Tibial nerve (tissue), 4 donors: ENCODE results near the gene MFAP3L. TPM values are rescaled to one million over a fixed set of nuclear protein-coding genes. Genes with fewer than 3 reads are reported as not detected.

Experiments
- DNase-seq, 2 donors: peaks; one replicate each; pipeline ENCODE4 v3.0.0-alpha.2; 2019; ENCODE audit warnings: low spot score in 2 of 2
- H3K27ac ChIP-seq, 4 donors: fragments of 200-600 bp; sonication (generic) in 3 of 4; one replicate each; pipeline ENCODE4 v1.5.1; 2017 to 2019; ENCODE audit warnings: mild to moderate bottlenecking in 1 of 4
- H3K27me3 ChIP-seq, 2 donors: fragments of 200-600 bp; sonication (generic) in 1 of 2; one replicate each; pipeline versions ENCODE4 v1.5.1 to v1.6.0; 2017 to 2019
- H3K36me3 ChIP-seq, 3 donors: fragments of 200-600 bp; sonication (generic); one replicate each; pipeline ENCODE4 v1.5.1; 2018 to 2019
- H3K4me1 ChIP-seq, 4 donors: fragments of 200-600 bp; sonication (generic) in 3 of 4; one replicate each; pipeline ENCODE4 v1.5.1; 2017 to 2019
- H3K4me3 ChIP-seq, 4 donors: fragments of 200-600 bp; sonication (generic) in 3 of 4; one replicate each; pipeline ENCODE4 v1.5.1; 2017 to 2019; ENCODE audit warnings: mild to moderate bottlenecking in 1 of 4, moderate library complexity in 1 of 4
- H3K9me3 ChIP-seq, 4 donors: fragments of 200-600 bp; sonication (generic) in 3 of 4; one replicate each; pipeline ENCODE4 v1.5.1; 2017 to 2019
- EP300 ChIP-seq, 2 donors: sonication (generic); formaldehyde crosslinking; IDR thresholded peaks; one replicate each; pipeline ENCODE4 v1.6.1; 2017; ENCODE audit warnings: antibody characterized with exemption in 2 of 2, mild to moderate bottlenecking in 1 of 2
- POLR2A ChIP-seq, 2 donors: fragments of 450-650 bp; IDR thresholded peaks; one replicate each; pipeline ENCODE4 v1.6.1; 2017; ENCODE audit warnings: antibody characterized with exemption in 2 of 2, mild to moderate bottlenecking in 2 of 2, moderate library complexity in 2 of 2
- WGBS, 2 donors: methylation state at CpG; one replicate each; pipeline ENCODE4 v1.1.5; 2018; 5-methylcytosine and 5-hydroxymethylcytosine counted together
- total RNA-seq, 4 donors: library from RNA; depleted of rRNA; stranded (reverse); fragments of >200 nt; gene quantifications; one replicate each; pipeline ENCODE4 v1.1.0, GENCODE V29; 2016
- TF ChIP-seq, protein P1 (sequence below), 5 experiments: fragments of 200-600 bp in 3 of 5; fragments of 450-650 bp in 2 of 5; sonication (generic) in 3 of 5; IDR thresholded peaks; one replicate each; pipeline ENCODE4 v1.5.1; 2016 to 2019; ENCODE audit warnings: antibody characterized with exemption in 5 of 5, mild to moderate bottlenecking in 3 of 5, moderate library complexity in 2 of 5

Gene MFAP3L
- total RNA-seq, 4 donors from 2014 or later = 15.3 to 37.4 (median 21.2) TPM

DNA sequence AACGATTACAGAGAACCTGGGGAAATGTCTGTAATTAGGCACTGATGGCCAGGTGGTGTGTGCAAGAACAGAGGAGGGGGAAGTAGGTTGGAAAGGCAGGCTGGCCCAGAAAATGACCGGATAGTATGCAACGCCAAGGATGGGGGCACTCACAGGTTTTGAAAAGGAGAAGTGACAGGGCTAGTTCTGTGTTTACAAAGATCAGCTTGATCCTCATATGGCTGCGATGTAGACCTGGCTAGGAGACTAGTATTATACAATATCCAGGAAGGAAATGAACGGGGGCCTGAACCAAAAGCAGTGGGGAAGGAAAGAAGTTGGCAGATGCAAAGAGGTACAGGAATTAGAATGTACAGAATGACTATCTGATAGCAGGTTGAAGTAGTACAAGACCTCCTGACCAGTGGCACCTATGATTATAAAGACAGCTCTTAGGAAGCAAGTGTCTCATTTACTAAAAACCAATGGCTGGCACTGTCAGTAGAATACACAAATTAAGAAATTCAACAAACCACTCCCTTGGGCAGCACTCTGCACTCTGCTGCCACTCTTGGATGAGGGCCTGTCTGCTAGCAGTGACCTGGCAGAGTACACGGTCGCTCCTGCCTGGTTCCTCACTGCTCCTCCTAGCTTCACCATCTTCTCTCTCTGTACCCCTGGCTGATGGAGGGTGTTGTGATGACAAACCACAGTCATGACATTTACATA lies 14.1 kb downstream of the MFAP3L start:
- Histone ChIP-seq H3K27me3 (no peaks in the 10 kb centered on the region), H3K9me3 (no peaks in the 10 kb centered on the region), H3K36me3 (no peaks in the 10 kb centered on the region), H3K27ac (no peak overlapping the region), H3K4me3 (no peak overlapping the region), H3K4me1 (peaks cover 0 to 3% (median 0%) of the 10 kb centered on the region in 4 donors)
- TF ChIP-seq EP300 (IDR thresholded peaks at IDR 0.05) (no peak), POLR2A (IDR thresholded peaks at IDR 0.05) (no peak)
- TF ChIP-seq, protein P1, sequence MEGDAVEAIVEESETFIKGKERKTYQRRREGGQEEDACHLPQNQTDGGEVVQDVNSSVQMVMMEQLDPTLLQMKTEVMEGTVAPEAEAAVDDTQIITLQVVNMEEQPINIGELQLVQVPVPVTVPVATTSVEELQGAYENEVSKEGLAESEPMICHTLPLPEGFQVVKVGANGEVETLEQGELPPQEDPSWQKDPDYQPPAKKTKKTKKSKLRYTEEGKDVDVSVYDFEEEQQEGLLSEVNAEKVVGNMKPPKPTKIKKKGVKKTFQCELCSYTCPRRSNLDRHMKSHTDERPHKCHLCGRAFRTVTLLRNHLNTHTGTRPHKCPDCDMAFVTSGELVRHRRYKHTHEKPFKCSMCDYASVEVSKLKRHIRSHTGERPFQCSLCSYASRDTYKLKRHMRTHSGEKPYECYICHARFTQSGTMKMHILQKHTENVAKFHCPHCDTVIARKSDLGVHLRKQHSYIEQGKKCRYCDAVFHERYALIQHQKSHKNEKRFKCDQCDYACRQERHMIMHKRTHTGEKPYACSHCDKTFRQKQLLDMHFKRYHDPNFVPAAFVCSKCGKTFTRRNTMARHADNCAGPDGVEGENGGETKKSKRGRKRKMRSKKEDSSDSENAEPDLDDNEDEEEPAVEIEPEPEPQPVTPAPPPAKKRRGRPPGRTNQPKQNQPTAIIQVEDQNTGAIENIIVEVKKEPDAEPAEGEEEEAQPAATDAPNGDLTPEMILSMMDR (IDR thresholded peaks at IDR 0.05) = no peak
- DNase-seq = no peak
- 73 to 75% methylated on average over 7 of the region's 7 CpGs for WGBS, 2 donors

DNA sequence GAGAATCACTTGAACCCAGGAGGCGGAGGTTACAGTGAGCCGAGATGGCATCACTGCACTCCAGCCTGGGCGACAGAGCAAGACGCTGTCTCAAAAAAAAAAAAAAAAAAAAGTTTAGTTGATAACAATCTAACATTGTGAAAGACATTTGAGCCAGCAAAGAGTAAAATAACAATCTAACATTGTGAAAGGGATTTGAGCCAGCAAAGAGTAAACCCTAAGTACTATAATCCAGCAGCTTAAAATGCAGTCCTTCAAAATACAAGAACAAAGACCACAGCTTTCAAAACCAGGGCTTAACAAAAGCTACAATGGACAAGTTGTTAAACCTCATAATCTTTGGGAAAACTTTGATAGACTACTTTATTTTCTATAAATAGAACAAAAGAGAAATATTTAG lies 16.9 kb downstream of the MFAP3L start:
- Histone ChIP-seq H3K4me1 (peaks cover 0 to 13% (median 0%) of the 10 kb centered on the region in 4 donors), H3K27me3 (no peaks in the 10 kb centered on the region), H3K9me3 (no peaks in the 10 kb centered on the region), H3K36me3 (no peaks in the 10 kb centered on the region), H3K4me3 (no peak overlapping the region), H3K27ac (peak overlapping the region in 1 of 4 donors; percentile 49)
- no peak for TF ChIP-seq EP300 (IDR thresholded peaks at IDR 0.05)
- no peak for TF ChIP-seq POLR2A (IDR thresholded peaks at IDR 0.05)
- TF ChIP-seq, protein P1 (IDR thresholded peaks at IDR 0.05) = no peak
- 56 to 58% methylated on average over 4 of the region's 4 CpGs for WGBS, 2 donors
- DNase-seq = no peak

DNA sequence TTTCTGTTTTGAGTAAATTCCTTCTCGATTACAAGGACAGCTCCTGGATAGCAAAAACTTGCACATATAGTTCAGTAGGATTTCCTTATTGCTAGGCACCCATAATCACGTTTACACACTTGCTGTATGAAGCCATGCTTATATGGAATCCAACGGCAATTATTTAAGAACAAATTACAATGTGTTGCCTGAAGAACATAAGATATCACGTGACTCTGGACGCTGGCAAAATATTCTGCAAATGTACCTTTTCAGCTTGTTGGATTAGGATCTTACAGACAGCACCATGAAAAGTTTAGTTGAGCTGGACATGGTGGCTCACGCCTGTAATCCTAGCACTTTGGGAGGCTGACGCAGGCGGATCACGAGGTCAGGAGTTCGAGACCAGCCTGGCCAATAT lies 17.4 kb downstream of the MFAP3L start:
- TF ChIP-seq EP300 (IDR thresholded peaks at IDR 0.05) (no peak), POLR2A (IDR thresholded peaks at IDR 0.05) (no peak)
- TF ChIP-seq, protein P1 (IDR thresholded peaks at IDR 0.05) = no peak
- H3K4me1 ChIP-seq = peaks cover 0 to 14% (median 0%) of the 10 kb centered on the region in 4 donors
- H3K27me3 ChIP-seq = no peaks in the 10 kb centered on the region
- no peak overlapping the region for H3K4me3 ChIP-seq
- H3K27ac ChIP-seq = peak overlapping the region in 1 of 4 donors; percentile 49
- H3K36me3 ChIP-seq = no peaks in the 10 kb centered on the region
- 90 to 91% methylated on average over 10 of the region's 10 CpGs for WGBS, 2 donors
- DNase-seq = no peak
- H3K9me3 ChIP-seq = no peaks in the 10 kb centered on the region

DNA sequence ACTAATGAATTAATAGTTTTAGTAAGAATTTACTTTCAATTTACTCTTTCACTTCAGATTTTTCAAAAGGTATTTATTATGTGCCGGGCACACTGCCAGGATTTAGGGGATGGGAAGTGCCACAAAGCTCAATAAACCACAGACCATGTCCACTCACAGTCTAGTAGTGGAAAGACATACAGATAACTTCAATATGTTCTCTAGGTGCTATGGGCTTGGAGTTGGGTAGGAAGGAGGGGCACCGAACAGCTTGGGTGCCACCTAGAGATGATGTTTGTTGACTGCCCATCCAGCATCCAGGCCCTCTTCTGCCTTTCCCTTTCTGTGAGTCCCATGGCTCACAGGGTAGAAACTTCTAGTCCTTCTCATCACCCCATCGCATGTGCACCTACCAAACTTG lies 17.8 kb downstream of the MFAP3L start:
- DNase-seq = no peak
- 81 to 86% methylated on average over 3 of the region's 3 CpGs for WGBS, 2 donors
- Histone ChIP-seq H3K27me3 (no peaks in the 10 kb centered on the region), H3K27ac (no peak overlapping the region), H3K36me3 (no peaks in the 10 kb centered on the region), H3K4me3 (no peak overlapping the region), H3K4me1 (peaks cover 0 to 14% (median 0%) of the 10 kb centered on the region in 4 donors), H3K9me3 (no peaks in the 10 kb centered on the region)
- TF ChIP-seq, protein P1 (IDR thresholded peaks at IDR 0.05) = no peak
- TF ChIP-seq POLR2A (IDR thresholded peaks at IDR 0.05) (no peak), EP300 (IDR thresholded peaks at IDR 0.05) (no peak)

DNA sequence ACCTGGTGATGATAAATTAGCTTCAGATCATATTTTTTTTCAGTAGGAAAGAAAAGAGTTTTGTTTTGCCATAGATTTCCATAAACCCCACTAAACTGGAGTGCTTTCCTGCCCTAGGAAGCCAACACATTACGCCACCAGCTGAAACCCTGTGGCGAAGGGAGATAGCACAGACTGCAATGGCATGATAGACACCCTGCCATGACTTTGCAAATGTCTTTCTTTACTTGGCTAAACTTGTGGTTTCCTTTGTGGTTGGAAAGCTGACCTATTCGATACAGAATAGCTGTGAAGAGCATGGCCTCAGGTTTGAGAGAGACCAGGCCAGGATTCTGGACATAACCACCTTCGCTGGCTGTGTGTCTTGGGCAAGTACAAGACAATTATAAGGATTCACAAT lies 19.1 kb downstream of the MFAP3L start:
- WGBS, 2 donors = 85 to 91% methylated on average over 4 of the region's 4 CpGs

More for the DNA sequence above, 19.1 kb downstream of the MFAP3L start:
- H3K4me3 ChIP-seq = no peak overlapping the region
- TF ChIP-seq POLR2A (IDR thresholded peaks at IDR 0.05) = no peak
- no peak for TF ChIP-seq EP300 (IDR thresholded peaks at IDR 0.05)
- TF ChIP-seq, protein P1 (IDR thresholded peaks at IDR 0.05) = no peak
- no peaks in the 10 kb centered on the region for H3K36me3 ChIP-seq
- no peak overlapping the region for H3K27ac ChIP-seq
- DNase-seq = no peak
- no peaks in the 10 kb centered on the region for H3K9me3 ChIP-seq
- no peaks in the 10 kb centered on the region for H3K27me3 ChIP-seq
- H3K4me1 ChIP-seq = peaks cover 0 to 14% (median 0%) of the 10 kb centered on the region in 4 donors
